IPS-15b (cell line): ENCODE measurements around the gene EIF3A.

Source experiments
- H3K27me3 ChIP-seq: one replicate; pipeline ENCODE4 v1.6.1; 2013; ENCODE audit warnings: low read length; ENCODE audit not compliant: control insufficient read depth, insufficient read depth
- H3K36me3 ChIP-seq: one replicate; pipeline ENCODE4 v1.6.1; 2013; ENCODE audit warnings: low read length; ENCODE audit not compliant: control insufficient read depth, insufficient read depth
- H3K4me1 ChIP-seq: one replicate; pipeline ENCODE4 v1.6.1; 2013; ENCODE audit warnings: mild to moderate bottlenecking, low read length; ENCODE audit not compliant: control insufficient read depth, insufficient read depth
- H3K4me3 ChIP-seq: one replicate; pipeline ENCODE4 v1.5.1; 2013; ENCODE audit warnings: low read depth, low read length
- H3K9ac ChIP-seq: one replicate; pipeline ENCODE4 v1.6.1; 2013; ENCODE audit warnings: low read depth, mild to moderate bottlenecking, low read length
- H3K9me3 ChIP-seq: one replicate; pipeline ENCODE4 v1.6.1; 2013; ENCODE audit warnings: mild to moderate bottlenecking, low read length; ENCODE audit not compliant: control insufficient read depth, insufficient read depth

The EIF3A gene

GRCh38 chr10:119060107-119060506, 20.5 kb downstream of the EIF3A start:
- Histone ChIP-seq H3K4me1 (no peaks in the 10 kb centered on the region), H3K4me3 (no peak overlapping the region), H3K9me3 (no peaks in the 10 kb centered on the region), H3K27me3 (no peaks in the 10 kb centered on the region), H3K9ac (no peak overlapping the region), H3K36me3 (peaks cover 46% of the 10 kb centered on the region)

GRCh38 chr10:119059557-119059956, 21.1 kb downstream of the EIF3A start:
- H3K4me3 ChIP-seq: no peak overlapping the region
- no peaks in the 10 kb centered on the region for H3K27me3 ChIP-seq
- H3K36me3 ChIP-seq: peaks cover 42% of the 10 kb centered on the region

DNA sequence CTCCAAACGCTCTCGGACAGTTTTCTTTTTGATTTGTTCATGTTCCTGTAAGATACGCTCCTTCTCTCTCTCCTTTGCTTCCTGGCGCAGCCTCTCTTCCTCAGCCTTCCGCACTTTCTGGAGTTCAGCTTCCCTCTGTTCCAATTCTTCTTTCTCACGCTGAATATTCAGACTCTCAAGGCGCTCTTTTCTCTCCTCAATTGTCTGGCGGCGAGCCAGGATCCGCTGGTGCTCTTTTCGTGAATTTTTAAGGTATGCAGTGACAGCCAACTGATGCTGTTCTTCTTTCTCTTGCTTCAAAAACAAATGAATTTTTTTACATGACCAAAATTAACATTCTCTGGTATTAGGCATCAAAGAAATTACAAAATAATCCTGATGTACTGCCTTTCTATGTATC, 22.6 kb downstream of the EIF3A start:
- H3K9ac ChIP-seq: no peak overlapping the region
- no peaks in the 10 kb centered on the region for H3K9me3 ChIP-seq
- H3K27me3 ChIP-seq: no peaks in the 10 kb centered on the region
- no peak overlapping the region for H3K4me3 ChIP-seq
- H3K36me3 ChIP-seq: peaks cover 42% of the 10 kb centered on the region
- H3K4me1 ChIP-seq: no peaks in the 10 kb centered on the region

More at GRCh38 chr10:119059557-119059956, 21.1 kb downstream of the EIF3A start:
- Histone ChIP-seq H3K9me3 (no peaks in the 10 kb centered on the region), H3K4me1 (no peaks in the 10 kb centered on the region), H3K9ac (no peak overlapping the region)

- Histone ChIP-seq H3K36me3 (peaks cover 52% of the 10 kb centered on the region), H3K9ac (no peak overlapping the region), H3K4me3 (no peak overlapping the region), H3K27me3 (no peaks in the 10 kb centered on the region), H3K4me1 (no peaks in the 10 kb centered on the region), H3K9me3 (no peaks in the 10 kb centered on the region)
Observed at GRCh38 chr10:119055472-119055871, 25.1 kb downstream of the EIF3A start.

DNA sequence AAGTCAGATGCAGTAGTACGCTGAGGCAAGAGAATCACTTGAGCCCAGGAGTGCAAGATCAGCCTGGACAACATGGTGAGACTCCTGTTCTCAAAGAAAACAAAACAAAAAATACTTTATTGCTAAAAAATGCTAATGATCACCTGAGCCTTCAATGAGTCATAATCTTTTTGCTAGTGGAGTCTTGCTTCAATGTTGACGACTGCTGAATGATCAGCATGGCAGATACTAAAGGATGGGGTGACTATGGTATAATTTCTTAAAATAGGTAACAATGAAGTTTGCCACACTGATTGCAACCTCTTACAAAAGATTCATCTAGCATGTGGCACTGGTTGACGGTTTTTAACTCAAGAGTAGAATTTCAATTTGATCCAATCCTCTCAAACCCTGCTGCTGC, 28.8 kb downstream of the EIF3A start:
- Histone ChIP-seq H3K4me1 (no peaks in the 10 kb centered on the region), H3K36me3 (peaks cover 50% of the 10 kb centered on the region), H3K9ac (no peak overlapping the region), H3K27me3 (no peaks in the 10 kb centered on the region), H3K9me3 (no peaks in the 10 kb centered on the region), H3K4me3 (no peak overlapping the region)

DNA sequence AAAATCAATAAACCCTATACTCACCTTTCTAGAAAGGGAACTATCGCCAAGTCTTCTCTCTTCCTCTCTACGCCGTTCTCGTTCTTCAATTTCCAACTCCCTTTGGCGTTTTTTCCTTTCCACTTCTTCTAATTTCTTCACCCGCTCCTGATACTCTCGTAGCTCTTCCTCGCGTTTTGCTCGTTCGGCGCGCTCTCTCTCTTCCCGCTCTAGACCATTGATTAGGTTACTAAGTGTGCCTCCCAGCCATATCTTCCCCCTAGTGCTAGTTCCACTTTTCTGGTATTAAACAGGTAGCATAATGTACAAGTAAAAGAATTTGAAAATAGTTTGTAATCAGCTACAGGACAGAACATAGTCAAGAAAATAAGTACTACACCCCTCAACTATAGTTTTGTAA, 30.8 kb downstream of the EIF3A start:
- Histone ChIP-seq H3K36me3 (peaks cover 54% of the 10 kb centered on the region), H3K4me1 (no peaks in the 10 kb centered on the region)

GRCh38 chr10:119049361-119049760, 31.3 kb downstream of the EIF3A start:
- H3K9ac ChIP-seq: no peak overlapping the region
- no peaks in the 10 kb centered on the region for H3K4me1 ChIP-seq
- peaks cover 54% of the 10 kb centered on the region for H3K36me3 ChIP-seq
- no peaks in the 10 kb centered on the region for H3K27me3 ChIP-seq
- no peaks in the 10 kb centered on the region for H3K9me3 ChIP-seq
- H3K4me3 ChIP-seq: no peak overlapping the region

More for the DNA sequence above, 30.8 kb downstream of the EIF3A start:
- Histone ChIP-seq H3K9me3 (no peaks in the 10 kb centered on the region), H3K27me3 (no peaks in the 10 kb centered on the region), H3K9ac (no peak overlapping the region), H3K4me3 (no peak overlapping the region)

DNA sequence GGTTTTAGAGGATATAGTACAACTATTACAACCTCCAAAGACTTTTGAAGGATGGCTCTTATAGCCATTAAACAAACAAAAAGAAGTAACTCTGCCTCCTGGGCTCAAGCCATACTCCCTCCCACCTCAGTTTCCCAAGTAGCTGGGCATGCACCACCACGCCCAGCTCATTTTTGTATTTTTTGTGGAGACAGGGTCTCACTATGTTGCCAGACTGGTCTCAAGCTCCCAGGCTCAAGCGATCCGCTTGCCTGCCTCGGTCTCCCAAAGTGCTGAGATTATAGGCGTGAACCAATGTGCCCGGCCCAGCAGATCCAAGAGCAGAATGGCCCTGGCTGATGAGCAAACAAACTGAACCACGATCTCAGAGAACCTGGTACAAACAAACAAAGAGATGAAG, 35.1 kb downstream of the EIF3A start:
- Histone ChIP-seq H3K4me1 (no peaks in the 10 kb centered on the region), H3K9me3 (no peaks in the 10 kb centered on the region), H3K27me3 (no peaks in the 10 kb centered on the region), H3K36me3 (peaks cover 60% of the 10 kb centered on the region), H3K4me3 (no peak overlapping the region), H3K9ac (no peak overlapping the region)

DNA sequence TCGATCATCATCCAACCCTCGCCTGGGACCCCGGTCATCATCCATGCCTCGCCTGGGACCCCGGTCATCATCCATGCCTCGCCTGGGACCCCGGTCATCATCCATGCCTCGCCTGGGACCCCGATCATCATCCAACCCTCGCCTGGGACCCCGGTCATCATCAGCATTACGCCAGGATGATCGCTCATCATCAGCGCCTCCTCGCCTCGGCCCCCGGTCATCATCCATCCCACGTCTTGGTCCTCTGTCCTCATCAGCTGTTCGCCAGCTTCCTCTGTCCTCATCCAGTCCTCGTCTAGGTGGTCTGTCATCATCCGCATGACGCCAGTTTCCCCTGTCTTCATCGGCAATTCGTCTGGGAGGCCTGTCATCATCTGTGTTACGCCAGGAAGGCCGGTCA, 38.4 kb downstream of the EIF3A start:
- Histone ChIP-seq H3K9ac (no peak overlapping the region), H3K27me3 (no peaks in the 10 kb centered on the region), H3K4me1 (no peaks in the 10 kb centered on the region), H3K9me3 (no peaks in the 10 kb centered on the region), H3K4me3 (no peak overlapping the region), H3K36me3 (peaks cover 53% of the 10 kb centered on the region)

DNA sequence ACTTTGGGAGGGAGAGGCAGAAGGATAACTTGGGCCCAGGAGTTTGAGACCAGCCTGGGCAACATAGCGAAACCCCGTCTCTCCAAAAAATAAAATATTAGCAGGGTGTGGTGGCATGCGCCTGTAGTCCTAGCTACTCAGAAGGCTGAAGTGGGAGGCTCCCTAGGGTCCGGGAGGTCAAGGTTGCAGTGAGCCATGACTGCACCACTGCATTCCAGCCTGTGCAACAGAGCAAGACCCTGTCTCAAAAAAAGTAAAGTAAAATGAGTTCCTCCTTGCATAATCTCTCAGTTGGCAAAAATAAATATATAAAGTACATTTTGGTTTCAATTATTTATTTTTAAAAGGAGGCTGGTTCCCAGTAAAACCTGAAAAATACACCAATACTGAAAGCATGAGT, 39.3 kb downstream of the EIF3A start:
- Histone ChIP-seq H3K9ac (no peak overlapping the region), H3K4me3 (no peak overlapping the region), H3K4me1 (no peaks in the 10 kb centered on the region), H3K36me3 (peaks cover 56% of the 10 kb centered on the region), H3K9me3 (no peaks in the 10 kb centered on the region), H3K27me3 (no peaks in the 10 kb centered on the region)

DNA sequence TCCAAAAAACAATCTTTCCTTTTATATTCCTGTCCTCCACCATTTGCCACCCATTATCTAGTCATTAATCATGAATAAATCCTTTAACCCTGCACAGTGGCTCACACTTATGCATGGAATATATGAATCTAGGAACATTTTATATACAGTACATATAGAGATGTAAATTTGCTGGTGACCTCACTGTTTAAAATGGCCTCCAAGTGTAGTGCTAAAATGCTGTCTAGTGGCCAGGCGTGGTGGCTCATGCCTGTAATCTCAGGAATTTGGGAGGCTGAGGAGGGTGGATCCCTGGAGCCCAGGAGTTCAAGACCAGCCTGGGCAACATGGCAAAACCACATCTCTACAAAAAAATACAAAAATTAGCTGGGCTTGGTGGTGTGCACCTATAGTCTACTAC, 41.5 kb downstream of the EIF3A start:
- no peaks in the 10 kb centered on the region for H3K9me3 ChIP-seq
- no peak overlapping the region for H3K9ac ChIP-seq
- no peaks in the 10 kb centered on the region for H3K4me1 ChIP-seq
- peaks cover 56% of the 10 kb centered on the region for H3K36me3 ChIP-seq
- no peaks in the 10 kb centered on the region for H3K27me3 ChIP-seq
- no peak overlapping the region for H3K4me3 ChIP-seq

DNA sequence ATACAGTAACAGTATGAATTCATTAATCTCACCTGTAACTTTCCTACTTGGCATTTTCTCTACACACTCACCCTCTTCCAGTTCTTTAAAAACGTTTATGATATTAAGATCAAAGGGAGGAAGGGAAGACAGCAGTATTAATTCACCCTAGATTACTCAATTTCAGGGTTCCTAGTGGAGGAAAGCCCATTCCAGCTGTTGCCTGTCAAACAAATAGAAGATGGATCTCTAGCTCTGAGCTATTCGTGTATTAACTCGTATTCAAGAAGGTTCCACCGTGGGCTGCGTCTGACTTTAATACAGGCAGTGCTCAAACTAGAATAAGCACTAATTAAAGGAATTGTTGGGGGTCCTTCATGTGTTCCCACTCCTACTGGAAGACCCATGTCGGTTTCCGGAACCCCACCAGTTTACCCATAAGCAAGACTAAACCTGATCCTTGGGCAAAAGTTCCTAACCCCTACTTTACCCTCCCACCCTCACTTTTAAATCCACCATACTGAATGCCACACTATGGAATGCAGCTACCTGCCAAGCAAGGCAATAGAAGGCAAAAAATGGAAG, 49.0 kb downstream of the EIF3A start:
- H3K36me3 ChIP-seq: peaks cover 10% of the 10 kb centered on the region
- no peaks in the 10 kb centered on the region for H3K27me3 ChIP-seq
- no peak overlapping the region for H3K9ac ChIP-seq
- H3K4me3 ChIP-seq: no peak overlapping the region
- peaks cover 4% of the 10 kb centered on the region for H3K4me1 ChIP-seq
- no peaks in the 10 kb centered on the region for H3K9me3 ChIP-seq
